Mesothelial cell of epicardium (in vitro differentiated cells): ENCODE results near the gene CCDC83. TPM values are rescaled to one million over a fixed set of nuclear protein-coding genes. Genes with fewer than 3 reads are reported as not detected.
"Not testable (repeated sequence)": the region's sequence is repeated elsewhere in the genome, so short reads cannot be mapped to it uniquely, and the experiment has no call there.

Experiments
- DNase-seq, 2 experiments: peaks; one replicate each; pipeline ENCODE4 v3.0.0; 2021; ENCODE audit warnings: low spot score in 2 of 2; ENCODE audit not compliant: unreplicated experiment in 2 of 2
- H3K27ac Mint-ChIP-seq: 2 replicates; pipeline ENCODE4 v1.8.0; 2021; ENCODE audit warnings: mixed read lengths
- H3K27me3 Mint-ChIP-seq: 2 replicates; pipeline ENCODE4 v1.8.0; 2021; ENCODE audit warnings: low read depth, mixed read lengths
- H3K36me3 Mint-ChIP-seq: 2 replicates; pipeline ENCODE4 v1.8.0; 2021; ENCODE audit warnings: mixed read lengths
- H3K4me1 Mint-ChIP-seq: 2 replicates; pipeline ENCODE4 v1.8.0; 2021; ENCODE audit warnings: mixed read lengths
- H3K4me3 Mint-ChIP-seq: 2 replicates; pipeline ENCODE4 v1.8.0; 2021; ENCODE audit warnings: mild to moderate bottlenecking, moderate library complexity, mixed read lengths
- H3K9me3 Mint-ChIP-seq: 2 replicates; pipeline ENCODE4 v1.8.0; 2021; ENCODE audit warnings: mixed read lengths
- total RNA-seq: library from RNA; stranded (reverse); gene quantifications from 3 replicates; pipeline ENCODE4 v1.2.1, GENCODE V29; 2021
- TF ChIP-seq, protein P1 (sequence below): fragments of 200-600 bp; sonication (generic); IDR thresholded peaks from one replicate; pipeline ENCODE4 v1.5.0; 2021; ENCODE audit warnings: antibody characterized with exemption; ENCODE audit not compliant: unreplicated experiment

Gene CCDC83
- total RNA-seq, 1 donor from 2014 or later, result not detected

DNA sequence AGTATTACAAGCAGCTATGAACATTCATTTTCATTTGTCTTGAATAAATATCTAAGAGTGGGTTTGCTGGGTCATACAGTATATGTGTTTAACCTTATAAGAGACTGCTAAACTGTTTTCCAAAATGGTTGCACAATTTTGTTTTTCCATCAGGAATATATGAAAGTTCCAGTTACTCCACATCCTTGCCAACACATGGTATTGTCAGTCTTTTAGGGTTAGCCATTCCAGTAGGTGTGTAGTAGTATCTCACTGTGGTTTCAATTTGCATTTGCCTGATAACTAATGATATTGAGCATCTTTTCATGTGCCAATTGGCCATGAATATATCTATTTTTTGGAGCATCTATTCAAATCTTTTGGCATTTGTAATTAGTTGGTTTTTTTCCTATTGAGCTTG is 7.7 kb upstream of the CCDC83 start:
- Mint-ChIP-seq H3K36me3 (peaks cover 19% of the 10 kb centered on the region), H3K4me1 (no peaks in the 10 kb centered on the region), H3K27me3 (no peaks in the 10 kb centered on the region), H3K9me3 (peaks cover 26% of the 10 kb centered on the region), H3K27ac (no peak overlapping the region), H3K4me3 (no peak overlapping the region)
- DNase-seq, result no peak
- TF ChIP-seq, protein P1, sequence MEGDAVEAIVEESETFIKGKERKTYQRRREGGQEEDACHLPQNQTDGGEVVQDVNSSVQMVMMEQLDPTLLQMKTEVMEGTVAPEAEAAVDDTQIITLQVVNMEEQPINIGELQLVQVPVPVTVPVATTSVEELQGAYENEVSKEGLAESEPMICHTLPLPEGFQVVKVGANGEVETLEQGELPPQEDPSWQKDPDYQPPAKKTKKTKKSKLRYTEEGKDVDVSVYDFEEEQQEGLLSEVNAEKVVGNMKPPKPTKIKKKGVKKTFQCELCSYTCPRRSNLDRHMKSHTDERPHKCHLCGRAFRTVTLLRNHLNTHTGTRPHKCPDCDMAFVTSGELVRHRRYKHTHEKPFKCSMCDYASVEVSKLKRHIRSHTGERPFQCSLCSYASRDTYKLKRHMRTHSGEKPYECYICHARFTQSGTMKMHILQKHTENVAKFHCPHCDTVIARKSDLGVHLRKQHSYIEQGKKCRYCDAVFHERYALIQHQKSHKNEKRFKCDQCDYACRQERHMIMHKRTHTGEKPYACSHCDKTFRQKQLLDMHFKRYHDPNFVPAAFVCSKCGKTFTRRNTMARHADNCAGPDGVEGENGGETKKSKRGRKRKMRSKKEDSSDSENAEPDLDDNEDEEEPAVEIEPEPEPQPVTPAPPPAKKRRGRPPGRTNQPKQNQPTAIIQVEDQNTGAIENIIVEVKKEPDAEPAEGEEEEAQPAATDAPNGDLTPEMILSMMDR, result no peak

DNA sequence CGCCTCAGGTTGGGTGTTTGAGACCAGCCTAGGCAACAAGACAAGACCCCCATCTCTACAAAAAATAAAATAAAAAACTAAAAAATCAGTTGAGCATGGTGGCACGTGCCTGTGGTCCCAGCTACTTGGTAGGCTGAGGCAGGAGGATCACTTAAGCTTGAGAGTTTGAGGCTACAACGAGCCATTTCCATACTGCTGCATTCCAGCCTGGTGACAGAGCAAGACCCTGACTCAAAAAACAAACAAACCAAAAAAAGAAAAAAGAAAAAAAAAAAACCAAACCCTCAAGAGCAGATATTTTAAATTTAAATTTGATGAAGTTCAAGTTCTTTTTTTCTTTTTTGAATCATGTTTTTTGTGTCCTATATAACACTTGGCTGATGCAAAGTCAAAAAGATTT is 7.2 kb upstream of the CCDC83 start:
- Mint-ChIP-seq H3K4me1 (no peaks in the 10 kb centered on the region), H3K9me3 (peaks cover 21% of the 10 kb centered on the region), H3K4me3 (no peak overlapping the region), H3K36me3 (peaks cover 19% of the 10 kb centered on the region), H3K27me3 (no peaks in the 10 kb centered on the region), H3K27ac (no peak overlapping the region)
- TF ChIP-seq, protein P1, result no peak
- no peak for DNase-seq

DNA sequence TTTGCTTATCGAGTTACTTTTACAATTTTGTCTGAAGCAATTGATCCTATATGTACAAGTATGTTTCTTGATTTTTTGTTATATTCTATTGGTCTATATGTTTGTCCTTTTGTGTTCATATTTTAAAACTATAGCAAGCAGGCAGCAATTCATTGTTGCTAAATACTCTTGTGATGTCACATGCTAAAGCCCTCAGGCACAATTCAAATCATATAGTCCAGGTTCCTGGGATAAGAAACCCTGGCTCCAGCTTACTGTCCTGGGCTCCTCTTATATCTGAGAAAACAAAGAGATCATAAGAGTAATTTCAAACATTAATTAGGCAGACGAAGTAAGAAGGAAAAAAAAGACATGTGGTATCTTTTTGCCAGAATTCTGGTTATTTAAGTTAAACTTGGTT is 6.6 kb upstream of the CCDC83 start:
- DNase-seq, result no peak
- Mint-ChIP-seq H3K27ac (no peak overlapping the region), H3K4me3 (no peak overlapping the region), H3K36me3 (peaks cover 19% of the 10 kb centered on the region), H3K4me1 (no peaks in the 10 kb centered on the region), H3K27me3 (no peaks in the 10 kb centered on the region), H3K9me3 (peaks cover 21% of the 10 kb centered on the region)
- TF ChIP-seq, protein P1, result no peak

DNA sequence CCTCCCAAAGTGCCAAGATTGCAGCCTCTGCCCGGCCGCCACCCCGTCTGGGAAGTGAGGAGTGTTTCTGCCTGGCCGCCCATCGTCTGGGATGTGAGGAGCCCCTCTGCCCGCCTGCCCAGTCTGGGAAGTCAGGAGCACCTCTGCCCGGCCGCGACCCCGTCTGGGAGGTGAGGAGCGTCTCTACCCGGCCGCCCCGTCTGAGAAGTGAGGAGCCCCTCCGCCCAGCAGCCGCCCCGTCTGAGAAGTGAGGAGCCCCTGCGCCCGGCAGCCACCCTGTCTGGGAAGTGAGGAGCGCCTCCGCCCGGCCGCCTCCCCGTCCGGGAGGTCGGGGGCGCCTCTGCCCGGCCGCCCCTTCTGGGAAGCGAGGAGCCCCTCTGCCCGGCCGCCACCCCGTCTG is 2.4 kb upstream of the CCDC83 start:
- not testable (repeated sequence) for H3K4me3 Mint-ChIP-seq, H3K27me3 Mint-ChIP-seq, DNase-seq, H3K4me1 Mint-ChIP-seq, H3K27ac Mint-ChIP-seq
- Mint-ChIP-seq H3K9me3 (peaks cover 13% of the 10 kb centered on the region), H3K36me3 (peaks cover 18% of the 10 kb centered on the region)

DNA sequence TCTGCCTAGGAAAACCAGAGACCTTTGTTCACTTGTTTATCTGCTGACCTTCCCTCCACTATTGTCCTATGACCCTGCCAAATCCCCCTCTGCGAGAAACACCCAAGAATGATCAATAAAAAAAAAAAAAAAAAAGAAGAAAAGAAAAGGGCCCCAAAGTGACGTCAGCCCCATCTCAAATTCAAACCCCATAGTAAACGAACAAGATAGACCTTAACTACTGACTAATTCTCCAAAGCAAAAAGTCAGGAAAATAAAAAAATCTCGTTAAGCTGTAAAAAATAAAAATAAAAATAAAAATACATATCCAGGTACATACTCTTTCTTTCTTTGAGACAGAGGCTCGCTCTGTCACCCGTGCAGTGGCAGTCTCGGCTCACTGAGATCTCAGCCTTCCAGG is 1.6 kb upstream of the CCDC83 start:
- H3K36me3 Mint-ChIP-seq, result peaks cover 16% of the 10 kb centered on the region
- H3K4me3 Mint-ChIP-seq, DNase-seq, H3K27ac Mint-ChIP-seq, H3K4me1 Mint-ChIP-seq, H3K27me3 Mint-ChIP-seq: not testable (repeated sequence)
- H3K9me3 Mint-ChIP-seq, result peaks cover 11% of the 10 kb centered on the region

DNA sequence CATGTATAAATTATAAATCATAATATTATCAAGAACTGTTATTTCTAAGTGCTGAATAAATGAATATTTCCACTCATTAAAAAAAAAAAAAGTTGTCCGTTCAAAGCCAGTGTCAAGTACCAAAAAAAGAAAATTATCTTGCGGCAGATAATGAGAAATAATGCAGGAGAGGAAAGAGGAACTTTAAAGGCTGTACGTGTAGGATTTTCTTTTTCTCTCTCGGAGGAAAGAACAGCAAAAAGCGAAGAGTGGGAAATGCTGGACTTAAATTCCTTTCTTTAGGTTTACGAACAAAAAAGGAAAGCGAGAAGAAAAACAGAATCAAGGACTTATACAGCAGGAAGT is 999 bp upstream of the CCDC83 start:
- TF ChIP-seq, protein P1, result no peak
- DNase-seq, result no peak
- Mint-ChIP-seq H3K4me1 (peaks cover 10% of the 10 kb centered on the region), H3K27ac (peak overlapping the region; percentile 89), H3K36me3 (peaks cover 17% of the 10 kb centered on the region), H3K27me3 (no peaks in the 10 kb centered on the region), H3K9me3 (peaks cover 11% of the 10 kb centered on the region), H3K4me3 (peak overlapping the region; percentile 80)
